Smooth muscle cell (in vitro differentiated cells): ENCODE measurements around the gene ZNF516. TPM values are rescaled to one million over a fixed set of nuclear protein-coding genes. Genes with fewer than 3 reads are reported as not detected.

Experiments used
- DNase-seq: peaks from one replicate; lab custom pipeline; 2025; ENCODE audit not compliant: unreplicated experiment; lab: John Stamatoyannopoulos, UW
- H2AFZ ChIP-seq: fragments of 200-600 bp; sonication (generic); 2 replicates; pipeline ENCODE4 v1.6.0; 2016; ENCODE audit warnings: antibody characterized with exemption, low read depth, mild to moderate bottlenecking
- H3F3A ChIP-seq: fragments of 200-600 bp; sonication (generic); 2 replicates; pipeline ENCODE4 v1.6.0; 2017; ENCODE audit warnings: antibody characterized with exemption, low read depth
- H3K27ac ChIP-seq: fragments of 200-600 bp; sonication (generic); 2 replicates; pipeline ENCODE4 v1.5.1; 2016; ENCODE audit warnings: low read depth, mild to moderate bottlenecking
- H3K27me3 ChIP-seq: fragments of 200-600 bp; sonication (generic); 2 replicates; pipeline ENCODE4 v1.6.1; 2016; ENCODE audit warnings: low read depth, mild to moderate bottlenecking
- H3K36me3 ChIP-seq: fragments of 200-600 bp; sonication (generic); 2 replicates; pipeline ENCODE4 v1.5.1; 2016; ENCODE audit warnings: low read depth
- H3K4me1 ChIP-seq: fragments of 200-600 bp; sonication (generic); 2 replicates; pipeline ENCODE4 v1.5.1; 2016; ENCODE audit warnings: low read depth
- H3K4me2 ChIP-seq: fragments of 200-600 bp; sonication (generic); 2 replicates; pipeline ENCODE4 v1.6.0; 2016; ENCODE audit warnings: mild to moderate bottlenecking
- H3K4me3 ChIP-seq: fragments of 200-600 bp; sonication (generic); 2 replicates; pipeline ENCODE4 v1.5.1; 2016; ENCODE audit warnings: mild to moderate bottlenecking
- H3K79me2 ChIP-seq: fragments of 200-600 bp; sonication (generic); 2 replicates; pipeline ENCODE4 v1.6.0; 2016; ENCODE audit warnings: low read depth, mild to moderate bottlenecking
- H3K9ac ChIP-seq: fragments of 200-600 bp; sonication (generic); 2 replicates; pipeline ENCODE4 v1.6.0; 2016; ENCODE audit warnings: low read depth
- H3K9me3 ChIP-seq: fragments of 200-600 bp; sonication (generic); replicated peaks from 2 replicates; pipeline ENCODE4 v1.5.1; 2016; ENCODE audit warnings: low read depth
- H4K20me1 ChIP-seq: fragments of 200-600 bp; sonication (generic); 2 replicates; pipeline ENCODE4 v1.6.0; 2016; ENCODE audit warnings: low read depth
- CTCF ChIP-seq: fragments of 200-600 bp; sonication (generic); IDR thresholded peaks from 2 replicates; pipeline ENCODE4 v1.5.1; 2017; ENCODE audit warnings: borderline replicate concordance, mild to moderate bottlenecking, antibody characterized with exemption; ENCODE audit not compliant: insufficient read depth, poor library complexity, severe bottlenecking
- WGBS: methylation state at CpG from one replicate; pipeline ENCODE4 v1.1.7; 2016; ENCODE audit warnings: low lambda C conversion rate; 5-methylcytosine and 5-hydroxymethylcytosine counted together
- polyA plus RNA-seq: library from polyadenylated mRNA; unstranded; fragments of >200 nt; fragmentation: Nextera tagmentation; extraction: Ambion mirVana; gene quantifications from 2 replicates; pipeline ENCODE4 v1.2.1, GENCODE V29; 2016
- total RNA-seq: library from RNA; depleted of rRNA; stranded (reverse); fragments of >200 nt; gene quantifications from 2 replicates; pipeline ENCODE4 v1.2.3, GENCODE V29; 2014

The ZNF516 gene
- total and polyA plus RNA-seq, 2 experiments from 2014 or later, result 15.6 to 24.2 TPM

- H3K4me1 ChIP-seq, result peaks cover 43% of the 10 kb centered on the region
- TF ChIP-seq CTCF, result no peak
- no peaks in the 10 kb centered on the region for H3K27me3 ChIP-seq
- no peak overlapping the region for H3K4me3 ChIP-seq
- H3K9me3 ChIP-seq, result no peaks in the 10 kb centered on the region
- no peaks in the 10 kb centered on the region for H3K36me3 ChIP-seq
- no peak overlapping the region for H2AFZ ChIP-seq
- no peak for DNase-seq
- WGBS, result 71% methylated on average over 8 of the region's 8 CpGs
- peaks cover 10% of the 10 kb centered on the region for H3F3A ChIP-seq
- H3K27ac ChIP-seq, result no peak overlapping the region
- peaks cover 94% of the 10 kb centered on the region for H4K20me1 ChIP-seq
- peaks cover 82% of the 10 kb centered on the region for H3K79me2 ChIP-seq
- no peak overlapping the region for H3K9ac ChIP-seq
- peak overlapping the region; percentile 92 for H3K4me2 ChIP-seq
Measured at GRCh38 chr18:76487782-76488181, 7.3 kb downstream of the ZNF516 start.

GRCh38 chr18:76487070-76487469, 8.0 kb downstream of the ZNF516 start:
- WGBS, result 54% methylated on average over 5 of the region's 5 CpGs
- Histone ChIP-seq H3K4me2 (no peak overlapping the region), H3K27ac (no peak overlapping the region), H3K79me2 (peaks cover 89% of the 10 kb centered on the region), H3K27me3 (no peaks in the 10 kb centered on the region), H4K20me1 (peaks cover 94% of the 10 kb centered on the region), H3K9me3 (no peaks in the 10 kb centered on the region), H3K4me3 (peak overlapping the region; percentile 13), H3K4me1 (peaks cover 43% of the 10 kb centered on the region), H3K9ac (no peak overlapping the region), H2AFZ (no peak overlapping the region), H3F3A (peaks cover 4% of the 10 kb centered on the region), H3K36me3 (no peaks in the 10 kb centered on the region)
- TF ChIP-seq CTCF, result no peak
- DNase-seq, result no peak

- TF ChIP-seq CTCF, result no peak
- DNase-seq, result no peak
- Histone ChIP-seq H3K27me3 (no peaks in the 10 kb centered on the region), H4K20me1 (peaks cover 94% of the 10 kb centered on the region), H2AFZ (no peak overlapping the region), H3K9ac (no peak overlapping the region), H3F3A (peaks cover under 1% of the 10 kb centered on the region), H3K36me3 (no peaks in the 10 kb centered on the region), H3K9me3 (no peaks in the 10 kb centered on the region), H3K4me2 (no peak overlapping the region), H3K27ac (no peak overlapping the region), H3K4me3 (no peak overlapping the region), H3K79me2 (peaks cover 94% of the 10 kb centered on the region), H3K4me1 (peaks cover 43% of the 10 kb centered on the region)
- WGBS, result 73% methylated on average over 6 of the region's 6 CpGs
Measured at GRCh38 chr18:76486574-76486973, 8.5 kb downstream of the ZNF516 start.

GRCh38 chr18:76486038-76486437, 9.0 kb downstream of the ZNF516 start:
- TF ChIP-seq CTCF, result no peak
- no peak overlapping the region for H3K9ac ChIP-seq
- H4K20me1 ChIP-seq, result peaks cover 98% of the 10 kb centered on the region
- no peaks in the 10 kb centered on the region for H3K27me3 ChIP-seq
- 81% methylated on average over 3 of the region's 3 CpGs for WGBS
- H2AFZ ChIP-seq, result no peak overlapping the region
- no peak overlapping the region for H3K4me3 ChIP-seq
- no peaks in the 10 kb centered on the region for H3F3A ChIP-seq
- H3K36me3 ChIP-seq, result no peaks in the 10 kb centered on the region
- peaks cover 100% of the 10 kb centered on the region for H3K79me2 ChIP-seq
- H3K4me2 ChIP-seq, result no peak overlapping the region
- no peak overlapping the region for H3K27ac ChIP-seq
- DNase-seq, result no peak
- H3K4me1 ChIP-seq, result peaks cover 43% of the 10 kb centered on the region
- no peaks in the 10 kb centered on the region for H3K9me3 ChIP-seq
